GM20431 (cell line): ENCODE results near the gene GAS5.
"Not testable (repeated sequence)": the region's sequence is repeated elsewhere in the genome, so short reads cannot be mapped to it uniquely, and the experiment has no call there.

ENCODE experiments used
- in situ Hi-C: fragments of 300-500 bp; cut with MseI, MboI; formaldehyde crosslinking; loops from one replicate; pipeline ENCODE4 v1.15.0; 2020; ENCODE audit warnings: low sequenced_read_pairs; ENCODE audit not compliant: unreplicated experiment

Gene GAS5

GRCh38 chr1:173870252-173871075 lies 2.7 kb upstream of the GAS5 start:
- in situ Hi-C loops = no loop called here

DNA sequence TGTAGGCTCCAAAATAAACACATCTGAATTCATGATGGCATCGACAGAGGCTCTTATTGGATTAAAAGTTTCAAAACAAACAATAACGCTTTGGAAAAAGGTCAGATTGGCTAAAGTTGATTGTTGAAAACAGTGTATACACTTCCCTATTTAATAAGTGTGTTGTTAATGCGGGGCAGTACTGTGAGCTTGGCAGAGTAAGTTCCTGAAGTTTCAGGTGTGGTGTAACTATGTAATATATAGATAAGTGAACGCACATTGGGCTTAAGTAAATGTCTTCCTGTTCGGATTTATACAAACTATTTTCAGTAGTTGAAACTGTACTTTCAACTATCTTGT lies 1.2 kb upstream of the GAS5 start:
- in situ Hi-C loops = no loop called here

- in situ Hi-C loops = no loop called here
Measured at GRCh38 chr1:173868266-173869020, 654 bp upstream of the GAS5 start, which contains the start of gene ZBTB37. ZBTB37 (plus strand) TSS chr1:173868380; CDS start chr1:173870226, 1,846 bp downstream.

DNA sequence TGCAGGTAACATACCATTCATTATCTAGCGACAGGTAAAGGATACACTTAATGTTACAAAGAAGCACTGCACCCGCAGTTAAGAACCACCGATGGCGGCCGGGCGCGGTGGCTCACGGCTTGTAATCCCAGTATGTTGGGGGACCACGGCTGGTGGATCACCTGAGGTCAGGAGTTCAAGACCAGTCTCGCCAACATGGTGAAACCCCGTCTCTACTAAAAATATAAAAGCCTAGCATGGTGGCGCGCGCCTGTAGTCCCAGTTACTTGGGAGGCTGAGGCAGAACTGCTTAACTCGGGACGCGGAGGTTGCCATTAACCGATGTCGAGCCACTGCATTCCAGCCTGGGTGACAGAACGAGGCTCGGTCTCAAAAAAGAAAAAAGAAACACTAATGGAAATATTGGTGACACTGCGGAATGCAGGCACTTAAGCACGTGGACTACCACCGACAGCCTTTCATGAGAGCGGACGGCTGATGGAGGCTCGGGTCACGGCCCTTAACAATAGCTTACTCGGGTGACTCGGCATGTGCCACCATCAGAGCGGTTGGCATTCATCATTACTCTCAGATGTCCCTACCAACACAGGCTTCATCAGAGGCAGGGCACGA lies 542 bp downstream of the GAS5 start:
- in situ Hi-C loops = no loop called here

- in situ Hi-C loops = no loop called here
Measured at GRCh38 chr1:173866413-173867115, 1.2 kb downstream of the GAS5 start.

GRCh38 chr1:173865468-173866164 lies 2.2 kb downstream of the GAS5 start:
- in situ Hi-C loops = no loop called here

- in situ Hi-C loops = no loop called here
Measured at GRCh38 chr1:173864179-173864867, 3.5 kb downstream of the GAS5 start.

DNA sequence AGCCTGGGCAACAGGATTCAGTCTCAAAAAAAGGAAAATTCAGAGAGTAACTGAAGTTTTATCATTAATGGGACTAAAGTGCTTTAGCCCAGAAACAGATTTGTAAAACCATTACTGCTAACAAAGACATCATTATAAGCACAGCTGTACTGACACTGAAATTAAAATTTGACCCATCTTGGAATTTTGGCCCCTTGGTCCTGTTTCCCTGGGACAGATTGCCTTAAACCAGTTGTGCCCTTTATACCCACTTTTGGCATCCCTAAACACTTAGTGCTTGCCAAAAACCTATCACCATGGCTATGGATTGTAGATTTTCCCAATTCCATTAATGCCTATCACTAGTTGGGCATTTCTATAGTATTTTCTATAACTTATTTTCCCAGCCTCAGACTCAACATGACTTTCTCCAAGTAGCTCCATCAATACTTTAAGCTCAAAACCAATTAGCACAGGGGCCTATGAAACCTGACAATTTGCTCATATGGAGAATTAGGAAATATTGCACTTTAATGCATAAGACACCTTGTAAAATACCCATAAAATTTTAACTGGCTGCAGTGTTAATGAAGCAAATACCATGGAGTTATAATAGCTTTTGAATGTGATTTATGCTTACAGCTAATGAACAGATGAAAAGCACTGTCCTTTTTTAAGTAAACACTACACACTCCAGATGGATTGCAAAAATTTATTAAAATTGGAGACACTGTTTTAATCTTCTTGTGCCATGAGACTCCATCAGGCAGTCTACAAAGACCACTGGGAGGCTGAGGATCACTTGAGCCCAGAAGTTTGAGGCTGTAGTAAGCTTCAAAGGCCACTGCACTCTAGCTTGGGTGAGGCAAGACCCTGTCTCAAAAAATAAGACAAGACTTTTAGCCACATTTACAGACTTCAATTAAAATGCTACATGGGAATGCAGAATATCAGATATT lies 4.3 kb downstream of the GAS5 start:
- in situ Hi-C loops = no loop called here

- in situ Hi-C loops = no loop called here
Measured at GRCh38 chr1:173862769-173863223, 5.0 kb downstream of the GAS5 start.

- in situ Hi-C loops = not testable (repeated sequence)
Measured at GRCh38 chr1:173862146-173862768, 5.5 kb downstream of the GAS5 start.

GRCh38 chr1:173861731-173862145 lies 6.1 kb downstream of the GAS5 start:
- in situ Hi-C loops = no loop called here

GRCh38 chr1:173860065-173860464 lies 7.7 kb downstream of the GAS5 start:
- in situ Hi-C loops = no loop called here

- in situ Hi-C loops = not testable (repeated sequence)
Measured at GRCh38 chr1:173859547-173859946, 8.2 kb downstream of the GAS5 start.

DNA sequence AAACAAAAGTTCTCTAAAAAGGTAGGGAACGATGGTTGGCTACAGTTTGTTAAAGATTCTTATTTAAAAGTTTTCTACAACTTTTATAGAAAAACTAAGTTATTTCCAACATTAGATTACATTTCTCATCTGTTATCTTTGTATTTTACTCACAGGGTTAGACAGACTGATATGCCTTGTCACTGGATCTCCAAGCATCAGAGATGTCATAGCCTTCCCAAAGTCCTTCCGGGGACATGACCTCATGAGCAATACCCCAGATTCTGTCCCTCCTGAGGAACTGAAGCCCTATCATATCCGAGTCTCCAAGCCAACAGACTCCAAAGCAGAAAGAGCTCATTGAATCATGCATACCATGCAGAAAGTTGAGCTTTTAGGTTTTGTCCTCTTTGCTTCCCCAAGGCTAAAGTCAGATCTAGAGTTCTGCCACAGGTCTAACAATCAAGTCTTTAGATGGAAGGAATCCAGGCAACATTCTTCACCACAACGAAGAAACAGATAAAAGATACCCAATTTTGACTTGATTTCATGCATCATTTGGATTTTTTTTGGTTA lies 10.3 kb downstream of the GAS5 start:
- in situ Hi-C loops = no loop called here

DNA sequence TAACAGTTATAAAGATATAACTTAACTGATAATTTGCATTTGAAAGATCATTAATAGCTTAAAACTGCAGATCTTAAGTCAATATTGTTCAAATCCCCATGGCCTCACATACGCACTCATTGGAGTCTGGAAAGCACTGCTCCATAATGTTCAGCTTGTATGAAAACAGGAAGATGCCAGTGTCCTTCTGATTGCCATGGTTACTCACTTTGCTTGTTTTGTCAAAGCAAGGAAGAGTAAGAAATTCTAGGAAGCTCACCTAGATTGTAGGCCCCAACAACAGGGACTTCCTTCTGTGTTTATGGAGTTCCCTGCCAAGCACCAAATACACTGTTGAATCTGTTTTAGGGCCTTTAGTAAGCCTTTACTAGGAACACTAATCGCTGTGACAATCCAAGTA lies 10.9 kb downstream of the GAS5 start:
- in situ Hi-C loops = no loop called here

GRCh38 chr1:173856014-173856413 lies 11.8 kb downstream of the GAS5 start:
- in situ Hi-C loops = no loop called here

DNA sequence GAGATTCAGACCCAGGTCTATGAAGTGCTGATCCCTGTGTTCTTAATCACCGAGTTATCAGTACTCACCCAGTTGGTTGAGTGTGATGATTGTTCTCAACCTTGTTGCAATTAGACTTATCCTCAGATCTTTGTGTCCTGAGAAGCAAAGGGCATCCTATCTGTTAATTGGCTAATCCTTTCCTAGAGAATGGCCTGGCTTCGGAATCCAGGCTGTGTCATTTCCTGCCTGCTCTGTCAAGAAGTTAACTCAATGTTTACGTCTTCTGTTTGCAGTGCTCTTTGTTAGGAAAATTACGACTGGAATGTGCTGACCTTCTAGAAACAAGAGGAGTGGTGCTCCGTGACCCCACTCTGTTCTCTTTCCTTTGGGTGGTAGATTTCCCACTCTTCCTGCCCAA lies 14.7 kb downstream of the GAS5 start:
- in situ Hi-C loops = no loop called here
